SK-N-MC (cell line): ENCODE data around the gene SYT6.

Experiments used
- DNase-seq: peaks from one replicate; pipeline ENCODE4 v3.0.0-alpha.2; 2011; ENCODE audit warnings: low read depth, low spot score
- H3K27ac ChIP-seq: fragments of 200-600 bp; sonication (generic); 2 replicates; pipeline ENCODE4 v1.5.1; 2016; ENCODE audit warnings: mixed run types
- H3K36me3 ChIP-seq: fragments of 200-600 bp; sonication (generic); 2 replicates; pipeline ENCODE4 v1.6.1; 2017; ENCODE audit warnings: antibody characterized with exemption, low read length, mixed read lengths; ENCODE audit not compliant: insufficient read depth
- H3K4me3 ChIP-seq: fragments of 200-600 bp; sonication (generic); 2 replicates; pipeline ENCODE4 v1.5.1; 2016
- H3K9ac ChIP-seq: fragments of 200-600 bp; sonication (generic); 2 replicates; pipeline ENCODE4 v1.8.0; 2017; ENCODE audit warnings: mixed run types, mixed read lengths; ENCODE audit not compliant: insufficient read length
- H3K9me3 ChIP-seq: fragments of 200-600 bp; sonication (generic); 2 replicates; pipeline ENCODE4 v1.6.1; 2017; ENCODE audit warnings: low read depth, mild to moderate bottlenecking, antibody characterized with exemption, low read length, moderate library complexity, mixed read lengths
- EZH2 ChIP-seq: fragments of 200-600 bp; sonication (generic); IDR thresholded peaks from one replicate; pipeline ENCODE4 v1.6.1; 2017; ENCODE audit warnings: antibody characterized with exemption
- FOXP2 ChIP-seq: optimal IDR thresholded peaks from 2 replicates; pipeline ENCODE3; 2011; ENCODE audit warnings: mild to moderate bottlenecking, moderate library complexity; ENCODE audit not compliant: insufficient read depth; ENCODE audit errors: extremely low read length, control extremely low read depth
- POLR2AphosphoS5 ChIP-seq: IDR thresholded peaks from 2 replicates; pipeline ENCODE4 v1.6.1; 2012; ENCODE audit warnings: mild to moderate bottlenecking, low read depth, low read length, borderline replicate concordance

SYT6 gene

DNA sequence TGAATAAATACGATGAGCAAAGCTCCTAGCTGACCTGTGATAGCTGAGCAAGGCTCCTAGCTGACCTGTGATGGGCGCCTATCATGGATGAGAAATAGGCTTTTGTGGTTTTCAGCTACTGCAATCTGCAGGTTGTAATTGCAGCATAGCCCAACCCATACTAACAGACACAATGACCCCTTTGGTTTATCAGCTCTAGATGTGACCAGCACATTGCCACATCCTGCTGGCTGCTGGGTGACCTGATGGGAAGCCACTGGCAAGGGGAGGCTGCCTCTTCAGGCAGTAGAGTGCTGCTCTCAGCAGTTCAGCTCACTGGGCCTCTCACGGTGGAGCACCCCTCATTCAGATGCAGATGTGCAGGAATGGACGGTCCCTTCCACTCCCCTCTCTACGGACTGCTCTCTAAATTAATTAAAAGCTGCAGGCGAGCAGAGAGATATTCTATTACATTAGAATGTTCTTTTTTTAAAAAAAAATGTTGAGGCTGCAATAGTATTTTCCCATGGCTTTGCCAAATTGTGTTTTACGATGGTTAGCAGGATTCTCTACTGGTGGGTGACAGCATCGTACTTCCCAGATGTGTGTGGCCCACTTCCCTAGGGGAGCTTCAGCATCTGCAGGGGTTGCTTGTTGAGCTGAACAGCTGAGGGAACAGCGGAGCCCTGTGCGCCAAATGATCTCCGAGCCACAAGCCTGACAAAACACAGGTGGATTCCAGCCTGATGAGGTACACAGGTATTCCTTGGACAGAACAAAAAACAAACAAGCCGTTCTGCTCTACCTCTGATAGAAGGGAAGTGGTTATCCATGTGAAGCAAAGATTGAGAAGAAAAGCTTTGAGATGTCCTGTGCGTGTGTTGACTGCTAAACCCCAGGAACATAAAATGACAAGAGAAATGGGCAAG, 65.0 kb downstream of the SYT6 start:
- Histone ChIP-seq H3K4me3 (no peak overlapping the region), H3K27ac (no peak overlapping the region), H3K9ac (no peak overlapping the region), H3K9me3 (no peaks in the 10 kb centered on the region), H3K36me3 (no peaks in the 10 kb centered on the region)
- no peak for TF ChIP-seq EZH2
- no peak for TF ChIP-seq POLR2AphosphoS5
- no peak for TF ChIP-seq FOXP2
- DNase-seq = no peak

DNA sequence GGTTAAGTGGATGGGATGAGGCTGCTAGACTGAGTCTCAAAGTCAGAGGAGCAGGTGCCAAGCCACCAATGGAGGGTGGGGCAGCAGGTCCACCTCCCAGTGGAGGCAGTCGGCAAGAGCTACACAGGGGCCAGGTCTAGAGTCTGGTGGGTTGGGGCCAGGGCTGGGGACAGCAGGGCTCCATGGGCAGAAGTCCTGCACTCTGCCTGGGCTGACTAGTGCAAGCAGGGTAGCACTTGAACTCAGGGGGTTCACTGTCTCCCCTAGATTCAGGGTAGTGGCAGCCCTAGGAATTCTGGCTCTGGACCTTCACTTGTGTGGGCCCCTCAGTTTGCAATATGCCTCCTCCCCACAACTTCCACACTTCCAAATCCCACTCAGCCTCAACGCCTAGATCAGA, 66.2 kb downstream of the SYT6 start:
- H3K4me3 ChIP-seq = no peak overlapping the region
- H3K27ac ChIP-seq = no peak overlapping the region
- no peaks in the 10 kb centered on the region for H3K36me3 ChIP-seq
- H3K9ac ChIP-seq = no peak overlapping the region
- H3K9me3 ChIP-seq = no peaks in the 10 kb centered on the region
- TF ChIP-seq FOXP2 (no peak), EZH2 (no peak), POLR2AphosphoS5 (no peak)
- no peak for DNase-seq

DNA sequence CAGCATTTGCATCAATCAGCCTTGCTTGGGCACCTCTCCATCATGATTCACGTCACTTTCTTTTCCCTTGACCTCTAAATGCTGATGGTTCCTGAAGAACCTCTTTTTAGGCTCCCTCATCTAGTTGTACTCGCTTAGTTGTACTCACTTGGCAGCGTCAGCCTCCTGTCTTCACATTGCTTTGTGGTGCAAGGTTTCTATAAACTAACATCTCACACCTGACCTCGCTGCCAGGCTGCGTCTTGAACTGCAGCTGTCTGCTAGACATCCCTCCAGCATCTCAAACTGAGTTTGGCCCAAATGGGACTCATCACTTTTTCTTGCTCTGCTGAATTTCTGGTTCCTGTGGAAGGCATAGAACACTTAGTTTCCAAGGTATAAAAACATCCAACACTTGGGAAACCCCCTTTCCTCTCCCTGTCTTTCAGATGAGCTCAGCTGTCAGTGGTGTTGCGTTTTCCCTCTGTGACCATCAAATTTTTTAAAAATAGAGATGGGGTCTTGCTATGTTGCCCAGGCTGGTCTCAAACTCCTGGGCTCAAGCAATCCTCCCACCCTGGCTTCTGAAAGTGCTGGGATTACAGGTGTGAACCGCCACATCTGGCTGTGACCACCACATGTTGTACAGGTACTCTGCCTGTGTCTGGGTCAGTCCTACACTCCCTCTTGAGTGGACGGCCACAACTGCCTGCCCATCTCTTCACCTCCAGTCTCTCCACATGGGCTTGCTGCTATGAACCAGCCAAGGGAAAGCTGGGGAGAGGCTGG, 66.9 kb downstream of the SYT6 start:
- no peak overlapping the region for H3K9ac ChIP-seq

DNA sequence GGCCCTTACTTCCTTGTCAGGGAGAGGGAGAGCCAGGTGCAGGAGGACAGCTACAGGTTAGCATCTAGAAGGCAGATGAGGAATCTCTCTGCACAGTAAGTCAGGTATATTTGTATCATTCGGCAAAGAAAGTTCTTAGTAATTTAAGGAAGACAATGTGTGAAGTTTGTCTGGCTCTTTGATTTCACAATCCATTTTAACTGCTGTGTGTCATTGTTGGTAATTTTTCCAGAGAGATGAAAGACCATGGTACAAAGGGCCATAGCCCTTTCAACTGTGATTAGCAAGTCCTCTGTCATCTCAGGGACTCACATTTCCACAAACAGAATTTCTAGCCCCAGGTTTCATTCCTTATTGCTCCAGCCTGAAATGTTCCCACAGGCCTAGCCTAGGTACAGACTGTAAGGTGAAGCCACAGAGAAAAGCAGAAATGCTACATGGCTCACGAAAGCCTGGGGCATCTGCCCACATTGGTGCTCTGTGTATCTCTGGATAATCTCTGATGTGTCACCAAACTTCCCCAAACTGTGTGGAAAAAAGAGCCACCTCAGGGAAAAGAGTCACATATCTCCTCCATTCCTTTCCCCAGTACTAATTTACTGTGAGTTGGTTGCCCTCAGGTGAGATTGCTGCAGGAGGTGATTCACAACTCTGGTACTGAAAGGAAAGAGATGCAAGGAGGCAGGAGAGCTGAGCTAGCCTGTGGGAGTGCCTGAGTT, 70.6 kb downstream of the SYT6 start:
- Histone ChIP-seq H3K27ac (no peak overlapping the region), H3K9me3 (no peaks in the 10 kb centered on the region), H3K36me3 (no peaks in the 10 kb centered on the region), H3K9ac (no peak overlapping the region), H3K4me3 (no peak overlapping the region)
- no peak for TF ChIP-seq POLR2AphosphoS5
- TF ChIP-seq FOXP2 = no peak
- DNase-seq = no peak

More for the DNA sequence above, 66.9 kb downstream of the SYT6 start:
- Histone ChIP-seq H3K36me3 (no peaks in the 10 kb centered on the region), H3K4me3 (no peak overlapping the region), H3K27ac (no peak overlapping the region), H3K9me3 (no peaks in the 10 kb centered on the region)
- TF ChIP-seq EZH2 = no peak
- no peak for TF ChIP-seq FOXP2
- TF ChIP-seq POLR2AphosphoS5 = no peak
- DNase-seq = no peak

DNA sequence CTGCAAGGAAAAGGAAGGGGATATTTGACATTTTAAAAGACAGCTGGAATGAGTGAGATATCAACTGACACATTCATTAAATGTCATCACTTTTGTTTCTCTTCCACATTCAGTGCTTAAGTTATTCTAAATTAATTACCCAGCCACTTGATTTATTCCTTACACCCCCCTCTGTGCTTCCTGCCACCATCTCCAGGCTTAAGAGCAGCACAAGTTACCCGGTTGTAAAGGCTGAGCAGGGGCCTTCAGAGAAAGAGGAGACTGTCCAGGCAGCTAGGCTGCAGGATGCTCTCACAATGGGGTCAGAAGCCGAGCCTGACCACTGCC, 71.4 kb downstream of the SYT6 start:
- H3K9ac ChIP-seq = no peak overlapping the region
- H3K27ac ChIP-seq = no peak overlapping the region
- DNase-seq = no peak
- H3K4me3 ChIP-seq = no peak overlapping the region
- no peaks in the 10 kb centered on the region for H3K36me3 ChIP-seq
- H3K9me3 ChIP-seq = no peaks in the 10 kb centered on the region
- TF ChIP-seq EZH2 (no peak), FOXP2 (no peak), POLR2AphosphoS5 (no peak)

DNA sequence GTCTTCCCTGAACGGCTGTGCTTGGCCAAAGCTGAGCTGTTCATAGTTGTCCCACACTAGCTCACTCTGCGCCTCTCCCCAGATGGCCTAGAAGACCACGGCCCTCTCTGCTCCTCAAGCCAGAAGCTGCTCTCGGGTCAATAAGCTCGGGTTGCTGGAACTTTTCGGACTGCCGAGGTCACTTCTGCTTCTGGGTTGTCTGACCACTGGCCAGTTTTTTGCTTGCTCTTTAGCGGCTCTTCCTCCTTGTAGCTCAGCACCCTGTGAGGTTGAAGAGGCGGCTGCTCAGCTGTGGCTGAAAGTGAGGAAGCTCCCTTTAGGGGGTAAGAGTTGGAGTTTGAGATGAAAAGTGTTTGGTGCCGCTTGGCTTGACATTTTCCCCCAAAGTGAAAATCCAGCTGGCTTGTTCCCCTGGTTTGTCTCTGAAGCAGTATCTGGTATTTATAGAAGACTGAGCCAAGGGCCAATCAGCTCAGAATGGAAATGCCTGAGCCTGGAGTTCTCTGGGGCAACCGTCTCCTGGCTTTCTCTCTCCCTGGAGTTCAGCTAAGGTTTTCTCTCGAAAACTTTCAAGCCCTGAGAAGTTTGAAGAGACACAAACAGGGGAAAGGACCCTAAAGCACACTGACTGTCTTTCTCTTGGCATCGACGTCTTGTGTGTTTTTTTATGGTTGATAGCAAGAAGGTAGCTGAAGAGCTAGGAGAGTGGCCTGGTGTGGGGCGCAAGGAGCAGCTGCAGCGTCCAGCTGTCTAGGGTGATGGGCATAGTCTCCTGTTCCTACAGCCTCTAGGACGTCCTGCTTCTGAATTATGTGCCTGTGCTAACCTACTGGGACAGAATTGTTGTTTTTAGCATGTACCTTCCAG, 72.0 kb downstream of the SYT6 start:
- no peak overlapping the region for H3K4me3 ChIP-seq
- TF ChIP-seq EZH2 (no peak), FOXP2 (no peak), POLR2AphosphoS5 (no peak)
- no peak for DNase-seq
- H3K36me3 ChIP-seq = no peaks in the 10 kb centered on the region
- no peak overlapping the region for H3K27ac ChIP-seq
- H3K9me3 ChIP-seq = no peaks in the 10 kb centered on the region
- no peak overlapping the region for H3K9ac ChIP-seq

DNA sequence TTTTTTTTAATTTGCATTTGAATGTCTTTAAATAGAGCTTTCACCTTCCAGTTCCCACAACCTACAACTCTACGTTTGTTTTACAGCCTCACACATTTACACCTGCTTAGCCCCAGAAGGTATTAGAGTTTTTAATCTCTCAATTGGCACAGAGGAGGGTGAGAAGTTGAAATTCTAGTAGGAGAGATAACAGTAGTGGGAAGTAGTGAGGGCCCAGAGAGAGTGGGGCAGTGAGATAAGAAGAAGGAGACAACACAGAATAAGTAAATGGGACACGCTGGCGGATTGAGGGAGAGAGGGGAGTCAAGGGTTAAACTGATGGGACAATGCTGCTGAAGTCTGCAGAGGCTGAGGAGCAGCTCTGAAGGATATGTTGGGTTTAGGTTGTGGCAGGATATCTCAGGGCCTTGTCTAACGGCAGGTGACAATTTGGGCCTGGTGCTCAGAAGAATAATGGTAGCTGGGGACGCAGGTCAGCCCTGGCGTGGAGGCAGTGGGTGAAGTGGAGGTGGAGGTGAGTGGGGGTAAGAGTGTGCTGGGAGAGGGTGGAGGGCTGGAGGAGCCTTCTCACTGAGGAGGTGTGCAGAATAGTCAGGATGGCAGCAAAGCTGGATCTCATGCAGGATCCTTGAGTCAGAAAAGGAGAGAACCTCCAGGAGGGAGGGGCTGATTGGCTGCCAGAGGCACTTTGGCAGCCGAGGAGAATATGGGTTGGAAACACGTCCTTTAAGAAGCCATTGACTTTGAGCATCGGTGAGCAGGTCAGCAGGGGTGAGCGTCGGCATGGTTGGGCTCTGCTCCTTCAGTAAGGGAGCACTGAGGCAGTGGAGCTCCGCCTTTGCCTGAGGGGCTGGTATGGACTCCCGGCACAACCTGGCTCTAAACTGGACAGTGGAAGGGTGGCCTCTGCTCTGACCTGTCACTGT, 72.9 kb downstream of the SYT6 start:
- H3K9me3 ChIP-seq = no peaks in the 10 kb centered on the region
- no peak overlapping the region for H3K4me3 ChIP-seq
- H3K27ac ChIP-seq = no peak overlapping the region
- H3K9ac ChIP-seq = no peak overlapping the region
- TF ChIP-seq POLR2AphosphoS5 (no peak), EZH2 (no peak), FOXP2 (no peak)
- no peaks in the 10 kb centered on the region for H3K36me3 ChIP-seq
- no peak for DNase-seq
